ENCODE measurements around the gene C11orf65.

Gene C11orf65

GRCh38 chr11:108341654-108342053 is 125.7 kb downstream of the C11orf65 start:
- no peak overlapping the region for H3K27ac ChIP-seq
- peaks cover 3% of the 10 kb centered on the region for H3K36me3 ChIP-seq (replicated peaks)
- in situ Hi-C loops (cut with HindIII; ENCODE audit: low pct_ligation_motif_present, low sequenced_read_pairs) = no loop called here
- no peaks in the 10 kb centered on the region for H3K27me3 ChIP-seq (replicated peaks)
- TF ChIP-seq, protein P1, sequence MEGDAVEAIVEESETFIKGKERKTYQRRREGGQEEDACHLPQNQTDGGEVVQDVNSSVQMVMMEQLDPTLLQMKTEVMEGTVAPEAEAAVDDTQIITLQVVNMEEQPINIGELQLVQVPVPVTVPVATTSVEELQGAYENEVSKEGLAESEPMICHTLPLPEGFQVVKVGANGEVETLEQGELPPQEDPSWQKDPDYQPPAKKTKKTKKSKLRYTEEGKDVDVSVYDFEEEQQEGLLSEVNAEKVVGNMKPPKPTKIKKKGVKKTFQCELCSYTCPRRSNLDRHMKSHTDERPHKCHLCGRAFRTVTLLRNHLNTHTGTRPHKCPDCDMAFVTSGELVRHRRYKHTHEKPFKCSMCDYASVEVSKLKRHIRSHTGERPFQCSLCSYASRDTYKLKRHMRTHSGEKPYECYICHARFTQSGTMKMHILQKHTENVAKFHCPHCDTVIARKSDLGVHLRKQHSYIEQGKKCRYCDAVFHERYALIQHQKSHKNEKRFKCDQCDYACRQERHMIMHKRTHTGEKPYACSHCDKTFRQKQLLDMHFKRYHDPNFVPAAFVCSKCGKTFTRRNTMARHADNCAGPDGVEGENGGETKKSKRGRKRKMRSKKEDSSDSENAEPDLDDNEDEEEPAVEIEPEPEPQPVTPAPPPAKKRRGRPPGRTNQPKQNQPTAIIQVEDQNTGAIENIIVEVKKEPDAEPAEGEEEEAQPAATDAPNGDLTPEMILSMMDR (IDR thresholded peaks at IDR 0.05; ENCODE audit: low read depth, low read length, missing control alignments) = no peak
- no peak overlapping the region for H3K4me3 ChIP-seq (ENCODE audit: low read depth, low read length)
- DNase-seq = no peak

DNA sequence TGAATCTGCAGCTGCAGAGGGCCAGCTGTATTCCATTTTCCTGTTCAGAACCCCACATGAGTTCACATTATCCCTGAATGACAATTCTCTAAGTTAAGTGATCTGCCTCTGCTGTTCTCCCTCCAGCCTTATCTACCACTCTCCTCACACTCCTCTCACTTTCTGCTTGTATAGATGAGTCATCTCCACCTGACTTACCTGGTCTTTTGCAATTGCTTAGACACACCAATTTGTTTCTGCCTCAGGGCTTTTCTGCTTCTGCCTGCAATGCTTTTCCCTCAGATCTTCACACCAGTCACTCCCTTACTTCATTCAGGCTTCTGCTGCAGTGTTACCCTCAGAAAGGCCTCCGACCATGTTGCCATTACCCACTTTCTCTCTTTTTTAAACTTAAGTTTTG is 126.4 kb downstream of the C11orf65 start:
- Histone ChIP-seq H3K36me3 (replicated peaks) (peaks cover 4% of the 10 kb centered on the region), H3K4me3 (ENCODE audit: low read depth, low read length) (no peak overlapping the region), H3K27ac (no peak overlapping the region), H3K27me3 (replicated peaks) (no peaks in the 10 kb centered on the region)
- in situ Hi-C loops (cut with HindIII; ENCODE audit: low pct_ligation_motif_present, low sequenced_read_pairs) = no loop called here
- TF ChIP-seq, protein P1 (IDR thresholded peaks at IDR 0.05; ENCODE audit: low read depth, low read length, missing control alignments) = no peak
- DNase-seq = no peak

GRCh38 chr11:108338750-108339149 is 128.6 kb downstream of the C11orf65 start:
- in situ Hi-C loops (cut with HindIII; ENCODE audit: low pct_ligation_motif_present, low sequenced_read_pairs) = no loop called here
- H3K27ac ChIP-seq = no peak overlapping the region
- TF ChIP-seq, protein P1 (IDR thresholded peaks at IDR 0.05; ENCODE audit: low read depth, low read length, missing control alignments) = no peak

GRCh38 chr11:108333403-108333899 is 133.9 kb downstream of the C11orf65 start:
- Histone ChIP-seq H3K4me3 (ENCODE audit: low read depth, low read length) (no peak overlapping the region), H3K36me3 (replicated peaks) (peaks cover 33% of the 10 kb centered on the region), H3K27ac (no peak overlapping the region), H3K27me3 (replicated peaks) (no peaks in the 10 kb centered on the region)
- no peak for DNase-seq
- in situ Hi-C loops (cut with HindIII; ENCODE audit: low pct_ligation_motif_present, low sequenced_read_pairs) = no loop called here
- TF ChIP-seq, protein P1 (IDR thresholded peaks at IDR 0.05; ENCODE audit: low read depth, low read length, missing control alignments) = no peak

More at GRCh38 chr11:108338750-108339149, 128.6 kb downstream of the C11orf65 start:
- DNase-seq = no peak
- peaks cover 12% of the 10 kb centered on the region for H3K36me3 ChIP-seq (replicated peaks)
- no peak overlapping the region for H3K4me3 ChIP-seq (ENCODE audit: low read depth, low read length)
- no peaks in the 10 kb centered on the region for H3K27me3 ChIP-seq (replicated peaks)
